ENCODE measurements around the gene NEUROD6.

NEUROD6 gene

GRCh38 chr7:31335161-31335856 is 5.2 kb downstream of the NEUROD6 start:
- H3K4me3 ChIP-seq (ENCODE audit: low read depth, low read length), result no peak overlapping the region

GRCh38 chr7:31333291-31333690 is 7.2 kb downstream of the NEUROD6 start:
- H3K4me3 ChIP-seq (ENCODE audit: low read depth, low read length), result no peak overlapping the region

- no peak overlapping the region for H3K4me3 ChIP-seq (ENCODE audit: low read depth, low read length)
Measured at GRCh38 chr7:31327071-31327470, 13.5 kb downstream of the NEUROD6 start.

GRCh38 chr7:31326416-31326815 is 14.1 kb downstream of the NEUROD6 start:
- no peak overlapping the region for H3K4me3 ChIP-seq (ENCODE audit: low read depth, low read length)

GRCh38 chr7:31323101-31323500 is 17.4 kb downstream of the NEUROD6 start:
- H3K4me3 ChIP-seq (ENCODE audit: low read depth, low read length), result no peak overlapping the region

- no peak overlapping the region for H3K4me3 ChIP-seq (ENCODE audit: low read depth, low read length)
Measured at GRCh38 chr7:31320675-31321074, 19.9 kb downstream of the NEUROD6 start.

- H3K4me3 ChIP-seq (ENCODE audit: low read depth, low read length), result no peak overlapping the region
Measured at GRCh38 chr7:31318313-31318712, 22.2 kb downstream of the NEUROD6 start.

- H3K4me3 ChIP-seq (ENCODE audit: low read depth, low read length), result no peak overlapping the region
Measured at GRCh38 chr7:31316876-31317275, 23.6 kb downstream of the NEUROD6 start.

- no peak overlapping the region for H3K4me3 ChIP-seq (ENCODE audit: low read depth, low read length)
Measured at GRCh38 chr7:31315758-31316157, 24.8 kb downstream of the NEUROD6 start.

- no peak overlapping the region for H3K4me3 ChIP-seq (ENCODE audit: low read depth, low read length)
Measured at GRCh38 chr7:31314781-31315180, 25.7 kb downstream of the NEUROD6 start.

GRCh38 chr7:31312889-31313288 is 27.6 kb downstream of the NEUROD6 start:
- no peak overlapping the region for H3K4me3 ChIP-seq (ENCODE audit: low read depth, low read length)

- no peak overlapping the region for H3K4me3 ChIP-seq (ENCODE audit: low read depth, low read length)
Measured at GRCh38 chr7:31311552-31311951, 29.0 kb downstream of the NEUROD6 start.

- no peak overlapping the region for H3K4me3 ChIP-seq (ENCODE audit: low read depth, low read length)
Measured at GRCh38 chr7:31310321-31310935, 30.1 kb downstream of the NEUROD6 start.

GRCh38 chr7:31309407-31309806 is 31.1 kb downstream of the NEUROD6 start:
- no peak overlapping the region for H3K4me3 ChIP-seq (ENCODE audit: low read depth, low read length)

GRCh38 chr7:31308652-31309051 is 31.9 kb downstream of the NEUROD6 start:
- no peak overlapping the region for H3K4me3 ChIP-seq (ENCODE audit: low read depth, low read length)

GRCh38 chr7:31307972-31308371 is 32.6 kb downstream of the NEUROD6 start:
- no peak overlapping the region for H3K4me3 ChIP-seq (ENCODE audit: low read depth, low read length)

- no peak overlapping the region for H3K4me3 ChIP-seq (ENCODE audit: low read depth, low read length)
Measured at GRCh38 chr7:31305260-31305659, 35.3 kb downstream of the NEUROD6 start.

GRCh38 chr7:31304446-31304845 is 36.1 kb downstream of the NEUROD6 start:
- no peak overlapping the region for H3K4me3 ChIP-seq (ENCODE audit: low read depth, low read length)

GRCh38 chr7:31302356-31302755 is 38.2 kb downstream of the NEUROD6 start:
- no peak overlapping the region for H3K4me3 ChIP-seq (ENCODE audit: low read depth, low read length)

- no peak overlapping the region for H3K4me3 ChIP-seq (ENCODE audit: low read depth, low read length)
Measured at GRCh38 chr7:31299336-31299735, 41.2 kb downstream of the NEUROD6 start.

- H3K4me3 ChIP-seq (ENCODE audit: low read depth, low read length), result no peak overlapping the region
Measured at GRCh38 chr7:31290601-31291000, 49.9 kb downstream of the NEUROD6 start.

All from iPS-11a (cell line).